ENCODE measurements around the gene KLK2.

The KLK2 gene

DNA sequence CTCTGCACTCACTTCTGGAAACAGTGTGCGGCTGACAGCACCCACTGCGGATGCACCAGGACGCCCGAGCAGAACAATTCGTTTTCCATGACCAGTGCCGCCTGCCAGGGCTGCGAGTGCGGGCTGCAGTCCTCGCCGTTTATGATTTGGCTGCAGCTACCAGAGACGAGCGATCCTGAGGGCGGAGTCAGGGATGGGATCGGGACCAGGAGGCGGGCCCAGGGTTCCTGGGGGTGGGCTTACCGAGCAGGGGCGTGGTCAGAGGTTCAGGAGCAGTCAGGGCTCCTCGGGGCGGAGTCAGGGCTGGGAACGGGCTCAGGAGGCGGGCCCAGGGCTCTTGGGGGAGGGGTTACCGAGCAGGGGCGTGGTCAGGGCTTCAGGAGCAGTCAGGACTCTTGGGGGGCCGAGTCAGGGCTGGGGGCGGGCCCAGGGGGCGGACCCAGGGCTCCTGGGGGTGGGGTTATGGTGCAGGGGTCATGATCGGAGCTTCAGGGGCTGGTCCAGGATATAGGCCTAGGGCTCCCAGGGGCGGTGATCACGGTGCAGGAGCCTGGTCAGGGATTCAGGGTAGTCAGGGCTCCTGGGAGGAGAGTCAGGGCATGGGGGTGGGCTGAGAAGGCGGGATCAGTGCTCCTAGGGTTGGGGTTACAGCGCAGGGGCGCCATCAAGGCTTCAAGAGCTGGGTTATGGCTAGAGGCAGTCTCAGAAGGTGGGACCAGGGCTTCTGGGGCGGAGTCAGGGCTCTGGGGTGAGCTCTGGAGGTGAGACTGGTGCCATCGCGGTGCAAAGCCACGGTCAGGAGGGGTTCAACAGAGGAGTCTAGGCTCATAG, 36.2 kb downstream of the KLK2 start:
- no peak overlapping the region for H3K4me3 ChIP-seq (ENCODE audit: low read length)
- peak; percentile 21 for DNase-seq (ENCODE audit: low read depth)
- TF ChIP-seq, protein P1, sequence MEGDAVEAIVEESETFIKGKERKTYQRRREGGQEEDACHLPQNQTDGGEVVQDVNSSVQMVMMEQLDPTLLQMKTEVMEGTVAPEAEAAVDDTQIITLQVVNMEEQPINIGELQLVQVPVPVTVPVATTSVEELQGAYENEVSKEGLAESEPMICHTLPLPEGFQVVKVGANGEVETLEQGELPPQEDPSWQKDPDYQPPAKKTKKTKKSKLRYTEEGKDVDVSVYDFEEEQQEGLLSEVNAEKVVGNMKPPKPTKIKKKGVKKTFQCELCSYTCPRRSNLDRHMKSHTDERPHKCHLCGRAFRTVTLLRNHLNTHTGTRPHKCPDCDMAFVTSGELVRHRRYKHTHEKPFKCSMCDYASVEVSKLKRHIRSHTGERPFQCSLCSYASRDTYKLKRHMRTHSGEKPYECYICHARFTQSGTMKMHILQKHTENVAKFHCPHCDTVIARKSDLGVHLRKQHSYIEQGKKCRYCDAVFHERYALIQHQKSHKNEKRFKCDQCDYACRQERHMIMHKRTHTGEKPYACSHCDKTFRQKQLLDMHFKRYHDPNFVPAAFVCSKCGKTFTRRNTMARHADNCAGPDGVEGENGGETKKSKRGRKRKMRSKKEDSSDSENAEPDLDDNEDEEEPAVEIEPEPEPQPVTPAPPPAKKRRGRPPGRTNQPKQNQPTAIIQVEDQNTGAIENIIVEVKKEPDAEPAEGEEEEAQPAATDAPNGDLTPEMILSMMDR (IDR thresholded peaks at IDR 0.05; ENCODE audit: insufficient read depth, low read depth, low read length, missing control alignments), result no peak

DNA sequence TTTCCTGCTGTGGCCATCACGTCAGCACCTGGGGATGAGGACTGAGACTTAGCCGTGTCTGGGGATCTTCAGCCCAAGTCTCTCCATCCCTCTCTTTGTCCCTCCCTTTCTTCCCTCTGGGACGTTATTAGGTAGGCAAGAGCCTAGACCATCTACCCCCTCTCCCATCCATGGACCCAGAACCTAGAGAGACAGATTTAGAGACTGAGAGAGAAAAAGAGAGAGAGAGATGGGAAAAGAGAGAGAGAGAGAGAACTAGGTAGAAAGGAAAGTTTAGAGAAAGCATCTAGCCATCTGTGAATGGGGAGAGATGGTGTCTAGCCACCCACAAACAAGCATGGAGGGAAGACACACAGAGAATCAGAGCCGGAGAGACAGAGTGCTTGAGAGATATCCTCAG, 37.5 kb downstream of the KLK2 start:
- no peak overlapping the region for H3K4me3 ChIP-seq (ENCODE audit: low read length)
- no peak for DNase-seq (ENCODE audit: low read depth)
- TF ChIP-seq, protein P1 (IDR thresholded peaks at IDR 0.05; ENCODE audit: insufficient read depth, low read depth, low read length, missing control alignments), result no peak

DNA sequence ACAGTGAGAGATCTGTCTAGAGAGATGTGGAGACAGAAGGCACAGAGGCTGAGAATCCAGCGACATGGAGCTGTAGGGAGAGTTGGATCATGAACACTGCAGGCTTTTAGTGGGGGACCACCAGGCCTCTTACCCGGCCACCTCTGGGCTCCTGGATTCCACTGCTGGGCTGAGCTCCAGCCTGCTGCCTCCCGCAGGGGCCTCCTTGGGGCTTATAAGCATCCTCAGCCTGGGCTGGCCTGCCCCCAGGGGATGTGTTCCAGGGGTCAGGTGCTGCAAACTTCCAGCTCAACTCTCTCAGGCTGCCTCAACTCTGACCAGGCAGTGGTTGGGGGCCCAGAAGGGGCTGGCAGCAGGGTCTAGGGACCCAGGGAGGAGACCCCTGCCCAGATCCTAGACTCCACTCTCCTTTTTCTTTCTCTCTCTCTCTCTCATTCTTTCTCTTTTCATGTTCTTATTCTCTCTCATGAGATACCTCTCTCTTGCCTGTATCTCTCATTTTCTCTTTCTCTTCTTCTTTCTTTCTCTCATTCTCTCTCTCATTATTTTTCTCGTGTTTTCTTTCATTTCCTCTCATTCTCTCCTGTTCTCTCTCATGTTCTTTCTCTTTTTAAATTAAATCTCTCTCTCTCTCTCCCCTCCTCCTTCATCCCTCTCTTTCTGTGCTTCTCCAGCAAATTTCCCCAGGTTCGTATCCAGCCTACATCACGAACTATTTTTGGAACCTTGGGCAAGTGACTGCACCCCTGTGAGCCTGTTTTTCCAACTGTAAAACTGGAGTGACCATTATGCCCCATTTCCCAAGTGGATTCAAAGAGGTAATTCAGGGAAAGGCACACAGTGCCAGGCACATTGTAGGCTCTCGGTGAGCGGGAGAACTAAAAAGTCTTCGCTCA, 38.2 kb downstream of the KLK2 start, which contains the start of gene KLK4:
Gene KLK4 (minus strand): TSS at position 190 of the 896 bp plus-strand sequence. CDS start 657 bp downstream, outside the sequence.
- TF ChIP-seq, protein P1 (IDR thresholded peaks at IDR 0.05; ENCODE audit: insufficient read depth, low read depth, low read length, missing control alignments), result no peak
- DNase-seq (ENCODE audit: low read depth), result no peak
- H3K4me3 ChIP-seq (ENCODE audit: low read length), result no peak within 1 kb of the TSS

DNA sequence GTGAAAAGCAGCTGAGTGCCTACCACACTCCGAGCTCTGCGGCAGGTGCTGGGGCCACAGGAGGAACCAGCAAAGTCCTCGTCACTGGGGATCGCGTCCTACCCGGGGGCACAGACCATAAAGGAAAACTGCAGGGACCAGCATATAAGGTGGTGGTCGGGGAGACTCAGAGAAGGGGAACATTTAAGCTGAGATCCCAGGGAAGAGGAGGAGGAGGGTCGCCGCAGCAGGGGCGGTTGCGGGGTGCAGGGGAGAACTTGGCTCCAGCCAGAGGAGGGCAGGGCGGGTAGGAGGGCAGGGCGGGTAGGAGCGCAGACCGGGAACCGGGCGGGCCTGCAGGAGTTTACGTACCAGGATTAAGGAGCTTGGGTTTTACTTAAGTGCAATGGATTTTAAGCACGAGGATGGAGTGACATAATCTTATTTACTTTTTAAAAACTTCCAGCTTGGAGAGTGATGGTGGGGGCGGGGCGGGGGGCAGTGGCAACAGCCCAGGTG, 38.9 kb downstream of the KLK2 start:
- TF ChIP-seq, protein P1 (IDR thresholded peaks at IDR 0.05; ENCODE audit: insufficient read depth, low read depth, low read length, missing control alignments), result no peak
- DNase-seq (ENCODE audit: low read depth), result no peak
- no peak overlapping the region for H3K4me3 ChIP-seq (ENCODE audit: low read length)

DNA sequence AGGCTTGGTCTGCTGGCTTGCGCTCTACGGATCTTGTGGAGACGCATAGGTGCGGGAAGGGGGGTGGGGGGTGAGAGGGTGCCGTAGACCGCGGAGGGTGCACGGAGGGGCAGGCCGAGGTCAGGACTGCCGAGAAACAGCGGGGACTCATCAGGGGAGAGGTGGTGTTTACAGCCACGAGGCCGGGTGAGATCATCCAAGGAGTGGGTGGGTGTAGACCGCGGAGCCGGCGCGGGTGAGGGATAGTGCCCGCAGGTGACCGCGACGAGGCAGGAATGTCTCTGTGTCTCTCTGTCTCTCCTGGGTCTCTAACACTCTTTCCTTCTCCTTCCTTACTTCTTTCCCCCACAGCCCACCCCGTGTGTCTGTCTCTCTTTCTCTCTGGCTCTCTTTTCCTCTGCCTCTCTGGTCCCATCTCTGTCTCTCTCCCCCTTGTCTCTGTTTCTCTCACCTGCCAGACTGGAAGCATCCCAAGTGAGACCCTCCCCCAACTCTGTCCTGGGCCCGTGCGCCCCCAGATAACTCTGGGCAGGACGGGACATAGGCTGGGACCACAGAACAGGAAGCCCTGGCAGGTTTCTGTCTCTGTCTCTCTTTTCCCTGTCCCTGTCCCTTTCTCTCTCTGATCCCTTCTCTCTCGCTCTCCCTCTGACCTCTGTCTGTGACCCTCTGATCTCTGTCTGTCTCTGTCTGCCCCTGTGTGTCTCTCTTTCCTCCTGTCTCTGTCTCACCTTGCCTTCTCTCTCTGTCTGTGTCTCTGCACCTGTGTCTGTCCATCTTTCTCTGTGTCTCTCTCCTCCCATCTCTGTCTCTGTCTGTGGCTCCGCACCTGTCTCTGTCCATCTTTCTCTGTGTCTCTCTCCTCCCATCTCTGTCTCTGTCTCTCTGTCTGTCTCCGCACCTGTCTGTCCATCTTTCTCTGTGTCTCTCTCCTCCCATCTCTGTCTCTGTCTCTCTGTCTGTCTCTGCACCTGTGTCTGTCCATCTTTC, 39.8 kb downstream of the KLK2 start:
- TF ChIP-seq, protein P1 (IDR thresholded peaks at IDR 0.05; ENCODE audit: insufficient read depth, low read depth, low read length, missing control alignments), result no peak
- no peak overlapping the region for H3K4me3 ChIP-seq (ENCODE audit: low read length)
- DNase-seq (ENCODE audit: low read depth), result no peak

DNA sequence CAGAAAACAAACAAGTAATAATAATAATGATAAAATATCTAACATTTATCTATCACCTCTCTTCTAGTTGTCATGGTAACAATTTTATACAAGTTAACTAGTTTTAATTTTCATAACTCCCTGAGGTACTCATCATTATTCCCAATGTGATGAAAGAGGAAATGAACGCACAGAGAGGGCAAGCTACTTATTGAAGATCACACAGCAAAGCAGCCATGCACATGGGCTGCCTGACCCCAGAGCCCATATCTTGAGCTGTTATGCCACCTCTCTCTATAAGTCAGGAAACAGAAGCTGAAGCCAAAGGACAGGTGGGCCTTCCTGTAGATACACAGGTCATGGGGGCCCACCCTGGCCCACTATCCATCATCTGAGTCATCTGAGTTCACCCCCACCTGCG, 42.8 kb downstream of the KLK2 start:
- no peak for DNase-seq (ENCODE audit: low read depth)
- H3K4me3 ChIP-seq (ENCODE audit: low read length), result no peak overlapping the region
- TF ChIP-seq, protein P1 (IDR thresholded peaks at IDR 0.05; ENCODE audit: insufficient read depth, low read depth, low read length, missing control alignments), result no peak
